Adrenal gland (tissue), 12 donors: Measurements from ENCODE around the gene KRTAP9-3. TPM values are rescaled to one million over a fixed set of nuclear protein-coding genes. Genes with fewer than 3 reads are reported as not detected.
"Not testable (repeated sequence)": the region's sequence is repeated elsewhere in the genome, so short reads cannot be mapped to it uniquely, and the experiment has no call there.

Source experiments
- DNase-seq, 7 donors: peaks; one replicate each; pipeline ENCODE4 v3.0.0-alpha.2; 2019 to 2020
- H3K27ac ChIP-seq, 5 donors: fragments of 200-600 bp; sonication (generic) in 4 of 5; 1 replicate in 3 of 5; 2 replicates in 2 of 5; pipeline versions ENCODE4 v1.5.1 to v1.8.0; 2016 to 2020; ENCODE audit warnings: mild to moderate bottlenecking in 1 of 5
- H3K27me3 ChIP-seq: fragments of 200-600 bp; 2 replicates; pipeline ENCODE4 v1.8.0; 2021
- H3K36me3 ChIP-seq, 2 donors: fragments of 200-600 bp; replicated peaks in 1 of 2; 1 replicate in 1 of 2; 2 replicates in 1 of 2; pipeline versions ENCODE4 v1.5.1 to v1.8.0; 2018 to 2022
- H3K4me1 ChIP-seq, 2 donors: fragments of 200-600 bp; replicated peaks in 1 of 2; 1 replicate in 1 of 2; 2 replicates in 1 of 2; pipeline versions ENCODE4 v1.5.1 to v1.8.0; 2018 to 2021
- H3K4me3 ChIP-seq, 4 donors: fragments of 200-600 bp; sonication (generic) in 3 of 4; one replicate each; pipeline ENCODE4 v1.5.1; 2016 to 2018
- H3K9me3 ChIP-seq, 3 donors: fragments of 200-600 bp; sonication (generic) in 1 of 3; replicated peaks in 1 of 3; 1 replicate in 2 of 3; 2 replicates in 1 of 3; pipeline versions ENCODE4 v1.5.1 to v1.8.0; 2016 to 2021
- CTCF ChIP-seq, 6 experiments: fragments of 450-650 bp in 4 of 6; fragments of 200-600 bp in 2 of 6; sonication (generic) in 1 of 6; IDR thresholded peaks; 1 replicate in 5 of 6; 2 replicates in 1 of 6; pipeline versions ENCODE4 v1.5.1 to v1.8.0; 2016 to 2021; ENCODE audit warnings: antibody characterized with exemption in 6 of 6, mild to moderate bottlenecking in 2 of 6, moderate library complexity in 1 of 6
- POLR2A ChIP-seq, 2 donors: fragments of 450-650 bp; IDR thresholded peaks; one replicate each; pipeline ENCODE4 v1.6.1; 2017; ENCODE audit warnings: antibody characterized with exemption in 2 of 2, mild to moderate bottlenecking in 2 of 2, moderate library complexity in 1 of 2
- WGBS, 4 donors: extraction: QIAGEN DNeasy Blood & Tissue Kit in 2 of 4; methylation state at CpG; one replicate each; pipeline versions ENCODE4 v1.1.5 to v1.1.7; 2013 to 2017; 5-methylcytosine and 5-hydroxymethylcytosine counted together
- intact Hi-C, 2 donors: fragments of 100-400 bp; cut with DNase I; formaldehyde crosslinking; loops; one replicate each; pipeline versions ENCODE4 v1.14.1 to v1.15.0; 2022 to 2023
- polyA plus RNA-seq, 3 donors: library from polyadenylated mRNA; stranded (reverse); fragments of 200-250 nt in 2 of 3; fragments of 350-450 nt in 1 of 3; fragmentation: Illumina TruSeq in 1 of 3; extraction: RNeasy Lipid Tissue Mini Kit (QIAGEN cat#74804) in 1 of 3; gene quantifications; one replicate each; pipeline ENCODE4 v1.2.3, GENCODE V29; 2013 to 2014
- total RNA-seq, 9 donors: library from RNA; depleted of rRNA in 4 of 9; stranded (reverse); fragments of >200 nt in 4 of 9; fragments of 120-200 nt in 1 of 9; fragmentation: NEBNext Ultra II Directional in 1 of 9; extraction: Animal tissue kit (Norgen Biotek cat#: 25700) in 1 of 9; gene quantifications; one replicate each; pipeline versions ENCODE4 v1.1.0 to v1.2.4, GENCODE V29; 2013 to 2023
- donor health status: healthy with polysubstance abuse.
- donor health status: Bipolar disorder and iron deficiency.
- donor health status: DM: yes; HTN: yes; CAD: no.
- donor health status: DM: no; HTN: no; CAD: no.
- donor health status: DM: no; HTN: no; CAD: no.
- donor health status: DM: yes; HTN: yes; CAD: no.

Gene KRTAP9-3
- total and polyA plus RNA-seq, 12 donors = not detected

DNA sequence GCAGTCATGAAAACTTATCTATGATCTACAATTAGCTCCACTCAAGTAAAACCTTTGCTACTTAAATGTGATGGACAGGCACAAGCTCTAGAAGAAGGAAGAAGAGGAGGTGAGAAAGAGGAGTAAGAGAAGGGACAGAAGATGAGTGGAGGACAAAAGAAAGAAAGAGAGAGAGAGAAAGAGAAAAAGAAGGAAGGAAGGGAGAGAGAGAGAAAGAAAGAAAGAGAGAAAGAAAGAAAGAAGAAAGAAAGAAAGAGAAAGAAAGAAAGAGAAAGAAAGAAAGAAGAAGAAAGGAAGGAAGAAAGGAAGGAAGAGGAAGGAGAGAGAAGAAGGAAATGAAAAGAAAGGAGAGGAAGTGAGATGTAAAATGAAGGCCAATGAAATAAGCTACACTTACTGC, 2.2 kb upstream of the KRTAP9-3 start:
- Histone ChIP-seq H3K36me3 (no peaks in the 10 kb centered on the region), H3K9me3 (no peaks in the 10 kb centered on the region), H3K4me1 (no peaks in the 10 kb centered on the region), H3K4me3 (no peak overlapping the region), H3K27ac (no peak overlapping the region), H3K27me3 (no peaks in the 10 kb centered on the region)
- no peak for TF ChIP-seq POLR2A (IDR thresholded peaks at IDR 0.05)
- no peak for TF ChIP-seq CTCF (IDR thresholded peaks at IDR 0.05)
- no peak for DNase-seq
- intact Hi-C loops = no loop called here

- Histone ChIP-seq H3K36me3 (no peaks in the 10 kb centered on the region), H3K4me1 (no peaks in the 10 kb centered on the region), H3K9me3 (no peaks in the 10 kb centered on the region), H3K27me3 (no peaks in the 10 kb centered on the region), H3K27ac (no peak overlapping the region), H3K4me3 (no peak overlapping the region)
- DNase-seq = no peak
- WGBS, 4 donors = 65 to 83% (median 78%) methylated on average over 6 of the region's 6 CpGs
- intact Hi-C loops = no loop called here
- TF ChIP-seq CTCF (IDR thresholded peaks at IDR 0.05) (no peak), POLR2A (IDR thresholded peaks at IDR 0.05) (no peak)
Measured at GRCh38 chr17:41231731-41232130, 518 bp upstream of the KRTAP9-3 start.

DNA sequence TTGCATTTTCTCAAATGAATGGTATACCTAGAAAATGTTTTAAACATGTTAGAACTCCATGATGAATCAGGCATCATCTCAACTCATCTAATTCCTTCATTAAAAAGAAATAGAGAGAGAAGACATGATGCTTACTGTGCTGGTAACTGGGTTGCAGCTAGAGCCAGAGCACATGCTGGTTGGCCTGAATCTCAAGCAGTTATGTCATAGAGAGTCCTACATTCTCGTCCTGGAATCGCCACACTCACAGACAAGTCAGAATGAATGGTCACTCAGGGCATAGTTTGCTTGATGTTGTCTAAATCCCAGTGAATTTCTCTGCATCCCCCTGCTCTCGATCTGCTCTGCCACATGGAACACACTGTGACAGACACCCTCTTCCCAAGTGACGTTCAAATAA, 4.9 kb downstream of the KRTAP9-3 start:
- WGBS, 4 donors = 54 to 64% (median 61%) methylated on average over 4 of the region's 4 CpGs
- H3K27ac ChIP-seq, DNase-seq, H3K36me3 ChIP-seq, H3K4me1 ChIP-seq, H3K9me3 ChIP-seq, H3K27me3 ChIP-seq, intact Hi-C loops, H3K4me3 ChIP-seq: not testable (repeated sequence)

GRCh38 chr17:41237949-41238437, 5.7 kb downstream of the KRTAP9-3 start, which contains the start of gene KRTAP9-8:
TSS of gene KRTAP9-8 (plus strand) at chr17:41237999. CDS start at chr17:41238052, 53 bp downstream.
- intact Hi-C loops, H3K9me3 ChIP-seq, H3K4me1 ChIP-seq, H3K27me3 ChIP-seq, DNase-seq, H3K4me3 ChIP-seq, H3K36me3 ChIP-seq, H3K27ac ChIP-seq: not testable (repeated sequence)
- 20 to 55% (median 47%) methylated on average over 1 to 3 of the region's 3 CpGs for WGBS, 4 donors

DNA sequence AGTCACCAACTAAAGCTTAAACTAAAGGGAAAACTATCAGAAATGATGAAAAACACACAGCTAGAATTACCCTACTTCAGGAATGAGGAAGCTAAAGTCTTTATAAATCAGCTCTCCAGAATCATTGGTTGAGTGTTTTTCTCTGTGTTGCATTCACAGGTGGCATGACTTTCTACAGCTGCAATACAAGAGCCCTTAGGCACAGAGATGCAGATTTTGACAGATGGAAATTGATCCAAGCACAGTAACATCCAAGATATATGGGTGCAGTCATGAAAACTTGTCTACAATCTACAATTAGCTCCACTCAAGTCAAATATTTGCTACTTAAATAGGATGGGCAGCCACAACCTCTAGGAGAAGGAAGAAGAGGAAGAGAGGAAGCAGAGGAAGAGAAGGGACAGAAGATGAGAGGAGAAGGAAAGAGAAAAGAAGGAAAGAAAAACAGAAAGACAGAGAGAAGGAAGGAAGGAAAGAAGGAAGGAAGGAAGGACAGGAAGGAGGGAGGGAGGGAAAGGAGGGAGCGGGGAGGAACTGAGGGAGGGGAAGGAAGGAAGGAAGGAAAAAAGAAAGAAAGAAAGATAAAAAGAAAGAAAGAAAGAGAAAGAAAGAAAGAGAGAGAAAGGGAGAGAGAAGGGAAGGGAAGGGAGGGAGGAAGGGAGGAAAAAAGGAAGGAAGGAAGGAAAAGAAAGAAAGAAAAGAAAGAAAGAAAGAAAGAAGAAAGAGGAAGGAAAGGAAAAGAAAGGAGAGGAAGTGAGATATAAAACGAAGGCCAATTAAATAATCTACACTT, 14.9 kb downstream of the KRTAP9-3 start:
- H3K27me3 ChIP-seq, H3K36me3 ChIP-seq, DNase-seq, intact Hi-C loops, H3K4me1 ChIP-seq, H3K27ac ChIP-seq, H3K4me3 ChIP-seq, H3K9me3 ChIP-seq: not testable (repeated sequence)
- WGBS, 4 donors = 44 to 56% (median 46%) methylated on average over 2 of the region's 2 CpGs

DNA sequence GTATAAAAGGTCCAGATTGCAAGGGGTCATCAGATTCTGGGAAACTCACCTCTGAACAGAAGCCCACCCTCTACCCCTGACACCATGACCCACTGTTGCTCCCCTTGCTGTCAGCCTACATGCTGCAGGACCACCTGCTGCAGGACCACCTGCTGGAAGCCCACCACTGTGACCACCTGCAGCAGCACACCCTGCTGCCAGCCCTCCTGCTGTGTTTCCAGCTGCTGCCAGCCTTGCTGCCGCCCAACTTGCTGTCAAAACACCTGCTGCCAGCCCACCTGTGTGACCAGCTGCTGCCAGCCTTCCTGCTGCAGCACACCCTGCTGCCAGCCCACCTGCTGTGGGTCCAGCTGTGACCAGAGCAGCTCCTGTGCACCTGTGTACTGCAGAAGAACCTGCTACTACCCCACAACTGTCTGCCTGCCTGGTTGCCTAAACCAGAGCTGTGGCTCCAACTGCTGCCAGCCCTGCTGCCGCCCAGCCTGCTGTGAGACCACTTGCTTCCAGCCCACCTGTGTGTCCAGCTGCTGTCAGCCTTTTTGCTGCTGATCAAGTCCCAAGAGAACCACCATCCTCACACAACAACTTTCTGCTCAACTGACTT, 17.5 kb downstream of the KRTAP9-3 start, which contains the start of gene KRTAP9-4:
Gene KRTAP9-4, plus strand, starts transcription at position 51 of the 604 bp plus-strand sequence. Its CDS starts 34 bp downstream, at position 85.
- H3K27me3 ChIP-seq = peaks cover 12% of the 10 kb centered on the region
- H3K9me3 ChIP-seq, H3K4me1 ChIP-seq, H3K27ac ChIP-seq, DNase-seq, H3K36me3 ChIP-seq, H3K4me3 ChIP-seq, intact Hi-C loops: not testable (repeated sequence)
- 38 to 92% (median 68%) methylated on average over 1 to 2 of the region's 2 CpGs for WGBS, 4 donors
